GM19452 (cell line): ENCODE measurements around the gene VEGFB.
"Not testable (repeated sequence)": the region's sequence is repeated elsewhere in the genome, so short reads cannot be mapped to it uniquely, and the experiment has no call there.

Source experiments
- ATAC-seq: cut with Tn5 transposase; IDR thresholded peaks from one replicate; pipeline ENCODE4 v1.9.1; 2021; ENCODE audit not compliant: unreplicated experiment

VEGFB gene

GRCh38 chr11:64245797-64246620 lies 11.6 kb downstream of the VEGFB start:
- no peak for ATAC-seq

- not testable (repeated sequence) for ATAC-seq
Observed at GRCh38 chr11:64246621-64246870, 12.2 kb downstream of the VEGFB start.

GRCh38 chr11:64246871-64247728 lies 12.7 kb downstream of the VEGFB start, which contains the start of gene PPP1R14B:
Gene PPP1R14B, minus strand, starts transcription at chr11:64246943. Its CDS starts 270 bp downstream, at chr11:64246673.
- no peak for ATAC-seq

GRCh38 chr11:64247729-64248531 lies 13.5 kb downstream of the VEGFB start:
- no peak for ATAC-seq

GRCh38 chr11:64248578-64248977 lies 14.2 kb downstream of the VEGFB start:
- no peak for ATAC-seq

- ATAC-seq, result no peak
Observed at GRCh38 chr11:64249038-64249437, 14.7 kb downstream of the VEGFB start.

GRCh38 chr11:64249563-64250414 lies 15.4 kb downstream of the VEGFB start:
- ATAC-seq, result no peak

- ATAC-seq, result no peak
Observed at GRCh38 chr11:64250415-64251015, 16.1 kb downstream of the VEGFB start.

- ATAC-seq, result no peak
Observed at GRCh38 chr11:64251016-64251752, 16.8 kb downstream of the VEGFB start, which contains the start of gene PLCB3. Gene PLCB3, plus strand, starts transcription at chr11:64251530. Its CDS starts 120 bp downstream, at chr11:64251650.

- ATAC-seq, result no peak
Observed at GRCh38 chr11:64251753-64252002, 17.3 kb downstream of the VEGFB start.

- no peak for ATAC-seq
Observed at GRCh38 chr11:64252003-64252872, 17.9 kb downstream of the VEGFB start.

GRCh38 chr11:64253043-64253442 lies 18.7 kb downstream of the VEGFB start:
- ATAC-seq, result no peak

GRCh38 chr11:64253481-64253880 lies 19.1 kb downstream of the VEGFB start:
- no peak for ATAC-seq

- no peak for ATAC-seq
Observed at GRCh38 chr11:64254326-64254725, 19.9 kb downstream of the VEGFB start.

- ATAC-seq, result no peak
Observed at GRCh38 chr11:64255135-64256128, 21.0 kb downstream of the VEGFB start.

- ATAC-seq, result no peak
Observed at GRCh38 chr11:64256300-64256699, 21.9 kb downstream of the VEGFB start.

GRCh38 chr11:64258356-64258755 lies 24.0 kb downstream of the VEGFB start:
- ATAC-seq, result no peak
